GM08714 (cell line): Measurements from ENCODE around the gene COL23A1.

Experiments used
- H3K4me3 ChIP-seq: fragments of 200-500 bp; sonication (Bioruptor generic); 2 replicates; pipeline ENCODE4 v1.5.1; 2014; ENCODE audit warnings: mild to moderate bottlenecking, low read length, inconsistent platforms
- ZNF274 ChIP-seq: IDR thresholded peaks from 2 replicates; pipeline ENCODE4 v1.6.1; 2012; ENCODE audit warnings: mild to moderate bottlenecking, low read depth, low read length

The COL23A1 gene

DNA sequence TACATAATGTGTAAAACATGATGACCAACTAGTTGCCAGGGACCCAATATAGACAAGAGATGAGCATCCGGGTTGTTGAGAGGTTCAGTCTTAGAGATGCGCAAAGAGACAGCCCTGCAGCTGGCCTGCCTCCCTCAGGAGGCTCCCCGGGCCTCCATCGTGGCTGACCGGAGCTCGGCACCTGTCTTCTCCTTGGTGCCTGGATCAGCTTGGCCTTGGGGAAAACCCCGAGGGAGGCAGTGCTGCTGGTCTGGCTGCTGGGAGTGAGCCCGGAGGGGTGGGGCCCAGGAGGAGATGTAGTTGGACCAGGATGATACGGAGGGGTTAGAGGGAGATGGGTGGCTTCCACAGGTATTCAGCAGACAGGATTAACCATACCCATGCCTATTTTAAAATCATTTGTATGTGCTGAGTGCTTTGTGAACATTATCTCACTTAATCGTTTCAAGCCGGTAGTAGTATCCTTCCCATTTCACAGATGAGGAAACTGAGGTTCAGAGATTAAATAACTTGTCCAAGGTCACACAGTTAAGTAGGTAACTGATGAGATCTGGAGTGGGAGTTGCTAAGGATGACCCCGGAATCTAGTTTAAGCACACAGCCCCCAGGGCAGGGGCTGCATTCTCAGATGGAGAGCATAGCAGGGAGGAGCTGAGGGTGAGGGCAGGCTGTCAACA lies 173.8 kb downstream of the COL23A1 start:
- H3K4me3 ChIP-seq: no peak overlapping the region
- no peak for TF ChIP-seq ZNF274

DNA sequence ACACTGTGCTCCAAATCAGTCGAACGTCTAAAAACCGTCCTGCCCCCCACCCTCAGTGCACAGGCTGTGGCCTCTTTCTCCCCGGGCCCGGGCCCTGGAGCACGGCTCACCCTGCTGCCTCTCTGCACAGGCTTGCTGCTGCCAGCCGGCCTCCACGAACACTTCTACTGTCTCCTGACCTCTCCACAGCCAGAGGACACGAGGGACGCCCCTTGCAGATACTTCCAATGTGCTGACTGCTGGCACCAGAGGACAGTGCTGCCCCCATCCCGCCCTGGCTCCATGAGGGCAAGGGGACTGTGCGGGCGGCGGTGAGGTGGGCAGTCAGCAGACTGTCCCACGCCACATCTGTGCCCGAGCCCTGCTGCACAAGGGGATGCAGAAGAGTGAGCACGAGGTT lies 174.8 kb downstream of the COL23A1 start:
- no peak for TF ChIP-seq ZNF274
- H3K4me3 ChIP-seq: no peak overlapping the region

DNA sequence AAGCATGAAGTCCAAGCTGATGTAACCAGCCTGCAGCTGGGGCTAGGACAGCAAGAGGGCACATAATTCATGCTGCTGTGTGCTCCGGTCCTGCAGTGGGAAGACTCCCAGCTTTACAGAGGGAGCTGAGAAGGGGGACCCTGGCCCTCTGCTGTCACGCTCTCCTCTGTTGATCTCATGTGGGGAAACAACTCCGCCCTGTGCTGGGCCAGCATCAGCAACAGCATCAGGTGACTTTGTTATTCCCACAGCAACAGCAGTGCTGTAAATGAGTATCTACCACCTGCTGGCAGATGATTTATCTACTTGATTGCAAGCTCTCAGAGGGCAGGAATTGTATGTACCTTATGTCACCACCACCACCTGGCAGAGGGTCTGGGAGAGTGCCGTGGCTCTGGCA lies 176.2 kb downstream of the COL23A1 start:
- no peak for TF ChIP-seq ZNF274

DNA sequence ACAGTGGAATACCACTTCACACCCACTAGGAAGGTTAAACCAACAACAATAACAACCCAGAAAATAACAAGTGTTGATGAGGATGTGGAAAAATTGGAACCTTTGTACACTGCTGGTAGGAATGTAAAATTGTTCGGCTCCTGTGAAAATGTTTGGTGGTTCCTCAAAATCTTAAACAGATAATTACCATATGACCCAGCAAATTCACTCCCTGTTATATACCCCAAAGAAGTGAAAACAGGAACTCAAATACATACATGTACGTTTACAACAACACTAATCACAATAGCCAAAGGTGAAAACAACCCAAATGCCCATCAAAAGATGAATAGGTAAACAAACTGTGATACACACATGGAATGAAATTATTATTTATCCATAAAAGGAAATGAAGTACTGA lies 179.1 kb downstream of the COL23A1 start:
- no peak overlapping the region for H3K4me3 ChIP-seq
- TF ChIP-seq ZNF274: no peak

More for the DNA sequence above, 176.2 kb downstream of the COL23A1 start:
- H3K4me3 ChIP-seq: no peak overlapping the region

DNA sequence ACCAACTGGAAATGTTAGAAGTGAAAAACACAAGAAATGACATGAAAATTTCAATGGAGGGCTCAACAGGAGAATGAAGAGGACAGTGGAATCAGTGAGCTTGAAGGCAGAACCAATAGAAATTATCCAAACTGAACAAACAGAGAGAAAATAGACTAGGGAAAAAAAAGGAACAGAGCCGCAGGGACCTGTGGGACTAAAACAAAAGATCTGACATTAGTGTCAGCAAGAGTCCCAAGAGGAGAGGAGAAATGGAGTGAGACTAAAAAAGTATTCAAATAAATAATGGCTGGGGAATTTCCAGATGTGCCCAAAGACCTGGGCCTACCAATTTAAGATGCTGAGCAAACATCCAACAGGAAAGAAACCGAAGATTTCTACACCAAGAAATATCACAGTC lies 182.5 kb downstream of the COL23A1 start:
- no peak overlapping the region for H3K4me3 ChIP-seq
- no peak for TF ChIP-seq ZNF274

DNA sequence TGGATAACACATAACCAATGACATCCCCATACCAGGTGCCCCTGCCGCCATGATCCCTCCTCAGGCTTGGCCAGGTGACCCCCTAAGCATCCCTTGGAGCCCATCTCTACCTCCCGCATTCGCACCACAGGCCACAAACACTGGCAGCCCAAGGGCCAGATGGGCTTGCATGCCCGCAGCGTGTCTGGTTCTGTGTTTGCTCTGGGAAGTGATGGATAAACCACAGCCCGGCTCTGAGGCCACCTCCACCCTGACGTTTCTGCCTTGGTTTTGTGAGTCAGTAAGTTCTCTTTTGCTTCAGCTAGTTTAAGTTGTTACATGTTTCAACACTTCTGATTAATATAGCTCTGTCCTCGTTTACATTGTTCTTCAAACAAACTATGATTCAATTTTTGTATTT lies 185.2 kb downstream of the COL23A1 start:
- TF ChIP-seq ZNF274: no peak
- no peak overlapping the region for H3K4me3 ChIP-seq

DNA sequence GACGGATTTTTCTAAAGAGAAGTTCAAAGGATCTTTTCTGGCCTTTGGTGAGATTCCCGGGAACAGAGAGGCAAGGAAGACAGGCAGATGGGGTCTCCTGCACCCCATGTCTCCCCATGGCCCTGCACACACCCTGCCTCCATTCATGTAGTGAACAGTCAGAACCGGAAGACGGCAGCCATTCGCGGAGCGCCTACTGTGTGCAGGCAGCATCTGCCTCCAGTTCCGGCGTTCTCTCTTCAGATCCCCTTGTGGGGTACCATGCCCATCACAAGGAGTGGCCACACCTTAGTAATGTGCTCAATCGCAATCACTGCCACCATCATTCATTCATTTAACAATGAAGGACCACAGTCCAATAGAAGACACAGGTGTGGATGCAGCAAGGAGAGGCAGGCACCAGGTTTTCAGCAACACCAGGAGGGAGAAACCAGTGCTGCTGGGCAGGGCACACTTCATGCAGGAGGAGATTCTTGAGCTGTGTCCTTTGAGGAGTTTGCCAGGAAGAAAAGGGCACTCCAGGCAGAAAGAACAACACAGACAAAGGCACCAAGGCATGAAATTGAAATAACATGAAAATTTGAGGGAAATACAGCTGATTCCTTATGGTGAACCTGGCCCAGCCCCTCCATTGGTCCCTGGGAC lies 186.1 kb downstream of the COL23A1 start:
- no peak overlapping the region for H3K4me3 ChIP-seq
- no peak for TF ChIP-seq ZNF274

DNA sequence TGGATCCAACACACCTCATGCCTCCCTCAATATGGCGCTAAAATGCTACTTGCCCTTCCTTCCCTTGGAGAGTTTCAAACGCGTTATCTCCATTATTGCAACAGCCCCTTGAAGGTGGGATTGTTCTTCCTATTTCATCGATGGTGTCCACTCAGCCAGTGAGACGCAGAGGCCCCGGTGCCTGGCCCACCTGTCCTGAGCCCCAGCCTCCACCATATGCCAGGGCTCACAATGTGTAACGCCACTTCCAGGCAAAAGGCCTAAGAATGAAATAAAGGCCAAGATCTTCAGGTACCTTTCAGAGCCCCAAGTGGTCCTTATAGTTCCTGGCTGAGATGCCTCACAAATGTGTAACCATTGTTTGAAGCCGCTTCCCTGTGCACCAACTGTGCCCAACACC lies 186.8 kb downstream of the COL23A1 start:
- H3K4me3 ChIP-seq: no peak overlapping the region
- TF ChIP-seq ZNF274: no peak

DNA sequence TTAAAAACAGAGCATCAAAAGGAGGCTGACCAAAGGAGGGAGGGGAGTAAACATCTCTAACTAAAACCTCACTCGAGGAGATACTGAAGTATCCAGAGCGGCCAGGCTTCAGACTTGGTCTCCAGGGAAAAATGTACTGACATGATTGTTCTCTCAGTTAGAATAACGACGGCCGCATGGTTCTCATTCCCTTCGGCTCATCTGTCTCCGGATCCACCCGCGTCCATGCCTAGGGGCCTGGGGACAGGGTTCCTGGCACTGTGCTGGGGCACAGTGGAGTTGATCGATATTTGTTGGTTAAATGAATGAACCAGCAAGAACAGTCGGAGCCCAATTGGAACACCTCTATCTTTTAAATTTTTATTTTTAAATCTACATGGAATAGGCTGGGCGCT lies 190.5 kb downstream of the COL23A1 start:
- TF ChIP-seq ZNF274: no peak
- H3K4me3 ChIP-seq: no peak overlapping the region

DNA sequence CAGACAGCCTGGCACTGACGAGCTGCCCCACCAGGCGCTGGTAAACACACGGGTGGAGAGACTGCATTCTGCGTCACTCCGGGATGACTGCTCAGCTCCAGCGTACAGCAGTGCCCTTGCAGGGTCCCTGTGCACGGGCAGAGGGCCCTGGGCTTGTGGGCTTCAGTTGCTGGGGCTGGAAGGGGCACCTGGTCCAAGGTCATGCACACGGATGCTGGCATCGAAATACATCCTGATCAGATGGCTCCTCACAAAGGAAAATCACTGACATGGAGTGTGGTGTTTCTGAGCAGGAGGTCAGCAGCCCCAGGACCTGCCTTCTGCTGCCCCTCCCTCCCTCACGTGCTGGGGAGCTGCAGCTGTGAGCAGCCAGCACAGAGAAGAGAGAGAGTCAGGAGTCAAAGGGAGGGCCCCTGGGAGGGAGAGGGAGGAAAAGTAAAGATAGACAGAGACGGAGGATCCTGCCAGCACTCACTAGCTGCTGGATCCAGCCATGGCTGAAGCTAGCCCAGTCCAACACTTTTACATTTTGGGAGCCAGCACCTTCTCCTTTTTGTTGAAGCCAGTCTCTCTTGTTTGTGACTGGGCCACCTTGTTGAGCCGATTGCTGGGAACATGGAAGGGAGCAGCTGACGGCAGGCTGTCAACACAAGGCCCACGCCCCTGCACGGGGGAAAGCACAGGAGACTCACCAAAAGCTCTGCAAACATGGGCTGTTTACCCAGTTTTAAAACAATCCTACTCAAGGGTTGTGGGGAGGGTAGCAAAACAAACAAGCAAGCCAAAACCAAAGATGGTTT lies 191.1 kb downstream of the COL23A1 start:
- no peak for TF ChIP-seq ZNF274

DNA sequence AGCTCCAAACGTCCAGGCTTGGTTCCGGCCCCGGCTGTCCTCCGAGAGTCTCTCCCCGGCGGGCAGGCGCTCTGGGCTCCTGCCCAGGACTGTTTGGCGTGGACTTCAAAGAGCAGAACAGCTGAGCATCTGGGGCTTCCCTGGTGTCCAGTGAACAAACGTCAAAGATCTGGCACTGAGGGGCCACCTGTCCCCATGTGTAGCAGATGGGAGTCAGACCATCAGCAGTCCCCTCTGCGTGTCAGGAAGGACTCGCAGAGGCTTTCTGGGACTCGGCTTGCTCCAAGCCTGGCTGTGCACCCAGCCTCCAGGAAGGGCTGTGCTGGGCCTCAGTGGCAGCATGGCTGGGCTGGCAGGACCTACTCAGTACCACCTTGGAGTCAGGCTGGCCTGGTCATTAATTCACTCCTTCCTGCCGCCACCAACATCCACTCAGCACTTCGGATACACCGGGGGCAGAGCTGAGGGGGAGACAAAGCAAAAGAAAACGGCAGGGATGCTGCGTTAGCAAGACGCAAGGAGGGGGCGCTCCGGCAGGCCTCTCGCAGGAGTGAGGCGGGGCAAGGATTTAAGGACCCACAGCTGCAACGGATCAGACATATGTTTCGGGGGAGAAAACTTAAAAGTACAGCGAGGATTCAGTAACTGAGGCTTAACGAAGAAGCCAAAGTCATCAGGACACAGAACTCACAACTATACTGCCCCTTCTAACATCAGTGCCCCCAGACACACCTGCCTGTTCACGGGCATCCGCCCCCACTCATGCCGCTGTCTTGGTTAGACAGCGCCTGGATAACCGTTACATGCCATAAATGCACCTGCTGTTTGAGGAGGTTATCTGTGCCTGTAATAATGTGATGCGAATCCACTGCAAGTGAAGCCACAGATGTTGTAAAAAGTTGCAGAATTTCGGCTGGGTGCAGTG lies 193.1 kb downstream of the COL23A1 start:
- H3K4me3 ChIP-seq: no peak overlapping the region
- TF ChIP-seq ZNF274: no peak

More for the DNA sequence above, 191.1 kb downstream of the COL23A1 start:
- no peak overlapping the region for H3K4me3 ChIP-seq

DNA sequence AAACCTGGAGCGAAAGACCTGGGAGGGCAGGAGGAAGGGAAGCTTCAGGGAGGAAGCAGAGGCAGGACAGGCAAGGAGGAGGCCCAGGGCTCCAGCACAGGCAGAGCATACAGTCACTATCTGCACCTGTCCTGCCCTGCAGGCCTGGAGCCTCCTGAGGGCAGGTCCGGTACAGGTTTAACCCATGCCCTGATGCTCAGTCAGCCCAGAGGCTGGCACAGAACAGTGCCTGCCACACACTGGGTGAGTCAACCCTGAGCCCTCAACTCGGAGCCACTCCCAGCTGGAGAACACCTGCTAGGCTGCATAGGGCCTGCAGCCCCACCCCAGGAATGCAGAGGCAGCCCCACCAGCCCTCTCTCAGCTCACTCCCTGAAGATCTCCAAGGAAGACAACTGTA lies 196.1 kb downstream of the COL23A1 start:
- no peak for TF ChIP-seq ZNF274

DNA sequence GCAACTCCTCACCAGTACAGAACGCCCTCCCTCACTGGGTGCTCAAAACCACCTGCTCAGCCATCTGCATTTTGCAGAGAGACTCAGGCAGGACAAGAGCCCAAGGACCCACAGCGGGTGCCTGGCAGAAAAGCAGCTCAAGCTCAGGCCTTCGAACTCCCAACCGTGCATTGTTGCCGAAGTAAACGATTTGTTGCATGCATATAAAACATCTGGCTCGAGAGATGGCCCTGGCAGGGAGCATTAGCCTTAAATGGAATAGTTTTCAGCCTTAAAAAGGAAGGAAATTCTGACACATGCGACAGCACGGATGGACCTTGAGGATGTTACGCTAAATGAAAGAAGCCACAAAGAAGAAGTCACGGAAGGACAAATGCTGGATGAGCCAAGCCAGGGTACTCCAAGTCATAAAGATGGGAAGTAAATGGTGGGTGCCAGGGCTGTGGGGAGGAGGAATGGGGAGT lies 197.2 kb downstream of the COL23A1 start:
- TF ChIP-seq ZNF274: no peak
- no peak overlapping the region for H3K4me3 ChIP-seq

More for the DNA sequence above, 196.1 kb downstream of the COL23A1 start:
- no peak overlapping the region for H3K4me3 ChIP-seq

DNA sequence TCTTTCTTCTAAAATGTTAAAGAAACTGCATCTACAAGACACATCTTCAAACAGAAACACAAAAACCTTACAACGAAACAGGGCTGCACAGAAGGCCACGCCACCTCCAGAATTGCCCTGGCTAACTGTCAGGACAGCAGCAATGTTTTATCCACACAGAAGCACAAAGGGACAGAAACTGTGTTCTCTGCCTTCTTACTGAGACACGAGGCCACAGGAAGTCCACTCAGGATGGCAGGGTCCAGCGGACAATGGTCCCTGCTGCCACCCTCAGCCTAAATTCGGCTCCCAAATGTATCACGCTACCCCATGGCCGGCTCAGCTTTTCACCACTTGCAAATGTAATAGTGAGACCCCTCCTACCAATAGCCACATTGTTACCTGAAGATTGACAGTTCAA lies 197.8 kb downstream of the COL23A1 start:
- H3K4me3 ChIP-seq: no peak overlapping the region
- no peak for TF ChIP-seq ZNF274

DNA sequence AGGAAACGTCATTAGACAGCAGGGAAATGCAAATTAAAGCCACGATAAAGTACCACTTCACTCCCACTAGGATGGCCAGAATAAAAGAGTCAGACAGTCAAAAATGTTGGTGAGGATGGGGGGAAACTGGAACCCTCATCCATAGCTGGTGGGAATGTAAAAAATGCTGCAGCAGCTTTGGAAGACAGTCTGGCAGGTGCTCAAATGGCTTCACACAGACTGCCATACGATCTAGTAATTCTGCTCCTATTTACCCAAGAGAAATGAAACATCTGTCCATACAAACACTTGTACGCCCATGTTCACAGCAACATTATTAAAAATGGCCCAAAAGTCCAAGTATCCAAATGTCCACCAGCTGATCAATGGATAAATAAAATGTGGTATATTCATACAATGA lies 198.7 kb downstream of the COL23A1 start:
- no peak for TF ChIP-seq ZNF274
- no peak overlapping the region for H3K4me3 ChIP-seq
